WTC11 (cell line): ENCODE results near the gene GLCCI1. TPM values are rescaled to one million over a fixed set of nuclear protein-coding genes. Genes with fewer than 3 reads are reported as not detected.

Source experiments
- ATAC-seq: fragments of 200-7000 bp; cut with Tn5 transposase; 2 replicates; pipeline ENCODE4 v1.10.0; 2021; ENCODE audit warnings: mild to moderate bottlenecking, moderate library complexity
- CTCF ChIA-PET: fragments of 300-600 bp; sonication (Branson Sonifier 250); formaldehyde crosslinking; loops from one replicate; lab custom pipeline; 2021; ENCODE audit warnings: antibody characterized with exemption; lab: Charles Lee
- POLR2A ChIA-PET: fragments of 350-600 bp; sonication (Branson Sonifier 250); formaldehyde crosslinking; loops from one replicate; lab custom pipeline; 2021; ENCODE audit warnings: antibody characterized with exemption; lab: Charles Lee
- DNase-seq: peaks from one replicate; pipeline ENCODE4 v3.0.0; 2021; ENCODE audit warnings: low spot score
- H3K27ac Mint-ChIP-seq: 2 replicates; pipeline ENCODE4 v1.8.0; 2021; ENCODE audit warnings: mixed read lengths
- H3K27me3 Mint-ChIP-seq: 2 replicates; pipeline ENCODE4 v1.8.0; 2021; ENCODE audit warnings: low read depth, mild to moderate bottlenecking, moderate library complexity, mixed read lengths
- H3K36me3 Mint-ChIP-seq: 2 replicates; pipeline ENCODE4 v1.8.0; 2021; ENCODE audit warnings: mixed read lengths
- H3K4me1 Mint-ChIP-seq: 2 replicates; pipeline ENCODE4 v1.8.0; 2022; ENCODE audit warnings: mixed read lengths
- H3K4me3 Mint-ChIP-seq: 2 replicates; pipeline ENCODE4 v1.8.0; 2021; ENCODE audit warnings: mild to moderate bottlenecking, moderate library complexity, mixed read lengths
- H3K9me3 Mint-ChIP-seq: 2 replicates; pipeline ENCODE4 v1.8.0; 2021; ENCODE audit warnings: mixed read lengths
- CREB1 ChIP-seq: sonication (generic); formaldehyde crosslinking; IDR thresholded peaks from 2 replicates; pipeline ENCODE4 v1.8.0; 2023; ENCODE audit warnings: mild to moderate bottlenecking, missing genetic modification reagents
- CREM ChIP-seq: sonication (generic); formaldehyde crosslinking; IDR thresholded peaks from 2 replicates; pipeline ENCODE4 v1.8.1; 2022; ENCODE audit warnings: mild to moderate bottlenecking, missing genetic modification reagents, moderate library complexity
- ESRRA ChIP-seq: sonication (generic); formaldehyde crosslinking; IDR thresholded peaks from 2 replicates; pipeline ENCODE4 v1.8.1; 2022; ENCODE audit warnings: mild to moderate bottlenecking, missing genetic modification reagents, borderline replicate concordance
- GABPB1 ChIP-seq: sonication (generic); formaldehyde crosslinking; IDR thresholded peaks from 2 replicates; pipeline ENCODE4 v1.8.1; 2023; ENCODE audit warnings: mild to moderate bottlenecking, missing genetic modification reagents
- KAT7 ChIP-seq: sonication (generic); formaldehyde crosslinking; IDR thresholded peaks from 2 replicates; pipeline ENCODE4 v1.8.1; 2023; ENCODE audit warnings: missing genetic modification reagents, mild to moderate bottlenecking, borderline replicate concordance
- MXD4 ChIP-seq: fragments of 250-450 bp; sonication (Bioruptor Pico); IDR thresholded peaks from 2 replicates; pipeline ENCODE4 v1.8.0; 2021; ENCODE audit warnings: mild to moderate bottlenecking, moderate library complexity, borderline replicate concordance
- NR1H2 ChIP-seq: sonication (generic); formaldehyde crosslinking; IDR thresholded peaks from 2 replicates; pipeline ENCODE4 v1.9.0; 2021; ENCODE audit warnings: mild to moderate bottlenecking, moderate library complexity, missing genetic modification reagents
- PRRX2 ChIP-seq: fragments of 250-450 bp; sonication (Bioruptor Pico); IDR thresholded peaks from 2 replicates; pipeline ENCODE4 v1.8.0; 2021; ENCODE audit warnings: mild to moderate bottlenecking
- total RNA-seq: library from RNA; stranded (reverse); gene quantifications from 3 replicates; pipeline ENCODE4 v1.2.3, GENCODE V29; 2021
- TF ChIP-seq, protein P1 (sequence below): sonication (generic); formaldehyde crosslinking; IDR thresholded peaks from 2 replicates; pipeline ENCODE4 v1.8.0; 2023; ENCODE audit warnings: mild to moderate bottlenecking, missing genetic modification reagents
- TF ChIP-seq, protein P2 (sequence below): fragments of 250-450 bp; sonication (Bioruptor Pico); IDR thresholded peaks from 2 replicates; pipeline ENCODE4 v1.8.0; 2021; ENCODE audit warnings: mild to moderate bottlenecking
- TF ChIP-seq, protein P3 (sequence below): sonication (generic); formaldehyde crosslinking; IDR thresholded peaks from 2 replicates; pipeline ENCODE4 v1.8.1; 2022; ENCODE audit warnings: missing genetic modification reagents, borderline replicate concordance
- TF ChIP-seq, protein P4 (sequence below): fragments of 200-600 bp; IDR thresholded peaks from 2 replicates; pipeline ENCODE4 v1.8.0; 2022; ENCODE audit warnings: antibody characterized with exemption
- TF ChIP-seq, protein P5 (sequence below): sonication (generic); formaldehyde crosslinking; IDR thresholded peaks from 2 replicates; pipeline ENCODE4 v1.8.0; 2023; ENCODE audit warnings: missing genetic modification reagents, mild to moderate bottlenecking, borderline replicate concordance
- TF ChIP-seq, protein P6 (sequence below): sonication (generic); formaldehyde crosslinking; IDR thresholded peaks from 2 replicates; pipeline ENCODE4 v1.8.1; 2022; ENCODE audit warnings: mild to moderate bottlenecking, moderate library complexity, missing genetic modification reagents
- TF ChIP-seq, protein P7 (sequence below): sonication (generic); formaldehyde crosslinking; conservative IDR thresholded peaks from 2 replicates; pipeline ENCODE4 v1.8.1; 2022; ENCODE audit warnings: mild to moderate bottlenecking, missing genetic modification reagents
- TF ChIP-seq, protein P8 (sequence below): fragments of 250-450 bp; sonication (Bioruptor Pico); IDR thresholded peaks from 2 replicates; pipeline ENCODE4 v1.9.0; 2021; ENCODE audit warnings: mild to moderate bottlenecking

GLCCI1 gene
- total RNA-seq, 1 experiment from 2014 or later, result 23.8 TPM

DNA sequence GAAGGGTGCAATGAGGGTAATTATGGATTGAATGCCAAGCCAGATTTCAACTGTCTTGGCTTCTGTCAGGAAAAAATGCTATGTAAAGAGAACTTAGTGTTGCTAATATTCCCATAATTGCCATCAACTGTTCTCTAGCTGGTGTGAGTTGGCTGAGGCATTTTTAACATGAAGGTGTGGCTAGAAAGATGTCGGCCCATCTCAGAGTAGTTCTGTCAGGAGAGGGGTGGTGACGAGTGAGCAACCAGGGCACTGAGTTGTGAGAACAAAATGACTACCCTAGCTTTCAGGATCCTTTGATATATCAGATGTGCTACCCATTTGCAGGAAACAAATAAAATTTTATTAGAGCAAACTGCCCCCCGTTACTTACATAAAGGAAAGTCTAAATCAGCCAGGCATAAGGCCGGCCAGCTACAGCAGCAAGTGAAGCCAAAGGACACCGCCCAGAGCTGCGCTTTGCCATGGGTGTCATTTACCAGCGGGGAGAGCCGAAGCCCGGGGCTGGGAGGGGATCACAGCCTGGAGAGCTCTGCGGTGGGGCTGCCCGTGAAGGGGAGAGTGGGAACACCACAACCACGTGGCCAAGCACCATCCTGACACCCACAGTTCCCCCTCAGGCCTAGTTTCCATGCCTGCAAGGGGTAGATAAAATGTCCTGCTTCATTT lies 151.9 kb downstream of the GLCCI1 start (continued):
- TF ChIP-seq NR1H2, result no peak
- TF ChIP-seq, protein P1, sequence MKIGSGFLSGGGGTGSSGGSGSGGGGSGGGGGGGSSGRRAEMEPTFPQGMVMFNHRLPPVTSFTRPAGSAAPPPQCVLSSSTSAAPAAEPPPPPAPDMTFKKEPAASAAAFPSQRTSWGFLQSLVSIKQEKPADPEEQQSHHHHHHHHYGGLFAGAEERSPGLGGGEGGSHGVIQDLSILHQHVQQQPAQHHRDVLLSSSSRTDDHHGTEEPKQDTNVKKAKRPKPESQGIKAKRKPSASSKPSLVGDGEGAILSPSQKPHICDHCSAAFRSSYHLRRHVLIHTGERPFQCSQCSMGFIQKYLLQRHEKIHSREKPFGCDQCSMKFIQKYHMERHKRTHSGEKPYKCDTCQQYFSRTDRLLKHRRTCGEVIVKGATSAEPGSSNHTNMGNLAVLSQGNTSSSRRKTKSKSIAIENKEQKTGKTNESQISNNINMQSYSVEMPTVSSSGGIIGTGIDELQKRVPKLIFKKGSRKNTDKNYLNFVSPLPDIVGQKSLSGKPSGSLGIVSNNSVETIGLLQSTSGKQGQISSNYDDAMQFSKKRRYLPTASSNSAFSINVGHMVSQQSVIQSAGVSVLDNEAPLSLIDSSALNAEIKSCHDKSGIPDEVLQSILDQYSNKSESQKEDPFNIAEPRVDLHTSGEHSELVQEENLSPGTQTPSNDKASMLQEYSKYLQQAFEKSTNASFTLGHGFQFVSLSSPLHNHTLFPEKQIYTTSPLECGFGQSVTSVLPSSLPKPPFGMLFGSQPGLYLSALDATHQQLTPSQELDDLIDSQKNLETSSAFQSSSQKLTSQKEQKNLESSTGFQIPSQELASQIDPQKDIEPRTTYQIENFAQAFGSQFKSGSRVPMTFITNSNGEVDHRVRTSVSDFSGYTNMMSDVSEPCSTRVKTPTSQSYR (CRISPR knock-in tag), result no peak
- TF ChIP-seq PRRX2 (CRISPR knock-in tag), result no peak
- TF ChIP-seq CREB1 (CRISPR knock-in tag), result no peak
- TF ChIP-seq, protein P2, sequence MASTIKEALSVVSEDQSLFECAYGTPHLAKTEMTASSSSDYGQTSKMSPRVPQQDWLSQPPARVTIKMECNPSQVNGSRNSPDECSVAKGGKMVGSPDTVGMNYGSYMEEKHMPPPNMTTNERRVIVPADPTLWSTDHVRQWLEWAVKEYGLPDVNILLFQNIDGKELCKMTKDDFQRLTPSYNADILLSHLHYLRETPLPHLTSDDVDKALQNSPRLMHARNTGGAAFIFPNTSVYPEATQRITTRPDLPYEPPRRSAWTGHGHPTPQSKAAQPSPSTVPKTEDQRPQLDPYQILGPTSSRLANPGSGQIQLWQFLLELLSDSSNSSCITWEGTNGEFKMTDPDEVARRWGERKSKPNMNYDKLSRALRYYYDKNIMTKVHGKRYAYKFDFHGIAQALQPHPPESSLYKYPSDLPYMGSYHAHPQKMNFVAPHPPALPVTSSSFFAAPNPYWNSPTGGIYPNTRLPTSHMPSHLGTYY, result no peak
- TF ChIP-seq, protein P3, sequence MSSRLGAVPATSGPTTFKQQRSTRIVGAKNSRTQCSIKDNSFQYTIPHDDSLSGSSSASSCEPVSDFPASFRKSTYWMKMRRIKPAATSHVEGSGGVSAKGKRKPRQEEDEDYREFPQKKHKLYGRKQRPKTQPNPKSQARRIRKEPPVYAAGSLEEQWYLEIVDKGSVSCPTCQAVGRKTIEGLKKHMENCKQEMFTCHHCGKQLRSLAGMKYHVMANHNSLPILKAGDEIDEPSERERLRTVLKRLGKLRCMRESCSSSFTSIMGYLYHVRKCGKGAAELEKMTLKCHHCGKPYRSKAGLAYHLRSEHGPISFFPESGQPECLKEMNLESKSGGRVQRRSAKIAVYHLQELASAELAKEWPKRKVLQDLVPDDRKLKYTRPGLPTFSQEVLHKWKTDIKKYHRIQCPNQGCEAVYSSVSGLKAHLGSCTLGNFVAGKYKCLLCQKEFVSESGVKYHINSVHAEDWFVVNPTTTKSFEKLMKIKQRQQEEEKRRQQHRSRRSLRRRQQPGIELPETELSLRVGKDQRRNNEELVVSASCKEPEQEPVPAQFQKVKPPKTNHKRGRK (CRISPR knock-in tag), result no peak
- TF ChIP-seq GABPB1 (CRISPR knock-in tag), result no peak
- TF ChIP-seq, protein P4, sequence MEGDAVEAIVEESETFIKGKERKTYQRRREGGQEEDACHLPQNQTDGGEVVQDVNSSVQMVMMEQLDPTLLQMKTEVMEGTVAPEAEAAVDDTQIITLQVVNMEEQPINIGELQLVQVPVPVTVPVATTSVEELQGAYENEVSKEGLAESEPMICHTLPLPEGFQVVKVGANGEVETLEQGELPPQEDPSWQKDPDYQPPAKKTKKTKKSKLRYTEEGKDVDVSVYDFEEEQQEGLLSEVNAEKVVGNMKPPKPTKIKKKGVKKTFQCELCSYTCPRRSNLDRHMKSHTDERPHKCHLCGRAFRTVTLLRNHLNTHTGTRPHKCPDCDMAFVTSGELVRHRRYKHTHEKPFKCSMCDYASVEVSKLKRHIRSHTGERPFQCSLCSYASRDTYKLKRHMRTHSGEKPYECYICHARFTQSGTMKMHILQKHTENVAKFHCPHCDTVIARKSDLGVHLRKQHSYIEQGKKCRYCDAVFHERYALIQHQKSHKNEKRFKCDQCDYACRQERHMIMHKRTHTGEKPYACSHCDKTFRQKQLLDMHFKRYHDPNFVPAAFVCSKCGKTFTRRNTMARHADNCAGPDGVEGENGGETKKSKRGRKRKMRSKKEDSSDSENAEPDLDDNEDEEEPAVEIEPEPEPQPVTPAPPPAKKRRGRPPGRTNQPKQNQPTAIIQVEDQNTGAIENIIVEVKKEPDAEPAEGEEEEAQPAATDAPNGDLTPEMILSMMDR, result no peak
- no peak for TF ChIP-seq KAT7
- TF ChIP-seq, protein P5, sequence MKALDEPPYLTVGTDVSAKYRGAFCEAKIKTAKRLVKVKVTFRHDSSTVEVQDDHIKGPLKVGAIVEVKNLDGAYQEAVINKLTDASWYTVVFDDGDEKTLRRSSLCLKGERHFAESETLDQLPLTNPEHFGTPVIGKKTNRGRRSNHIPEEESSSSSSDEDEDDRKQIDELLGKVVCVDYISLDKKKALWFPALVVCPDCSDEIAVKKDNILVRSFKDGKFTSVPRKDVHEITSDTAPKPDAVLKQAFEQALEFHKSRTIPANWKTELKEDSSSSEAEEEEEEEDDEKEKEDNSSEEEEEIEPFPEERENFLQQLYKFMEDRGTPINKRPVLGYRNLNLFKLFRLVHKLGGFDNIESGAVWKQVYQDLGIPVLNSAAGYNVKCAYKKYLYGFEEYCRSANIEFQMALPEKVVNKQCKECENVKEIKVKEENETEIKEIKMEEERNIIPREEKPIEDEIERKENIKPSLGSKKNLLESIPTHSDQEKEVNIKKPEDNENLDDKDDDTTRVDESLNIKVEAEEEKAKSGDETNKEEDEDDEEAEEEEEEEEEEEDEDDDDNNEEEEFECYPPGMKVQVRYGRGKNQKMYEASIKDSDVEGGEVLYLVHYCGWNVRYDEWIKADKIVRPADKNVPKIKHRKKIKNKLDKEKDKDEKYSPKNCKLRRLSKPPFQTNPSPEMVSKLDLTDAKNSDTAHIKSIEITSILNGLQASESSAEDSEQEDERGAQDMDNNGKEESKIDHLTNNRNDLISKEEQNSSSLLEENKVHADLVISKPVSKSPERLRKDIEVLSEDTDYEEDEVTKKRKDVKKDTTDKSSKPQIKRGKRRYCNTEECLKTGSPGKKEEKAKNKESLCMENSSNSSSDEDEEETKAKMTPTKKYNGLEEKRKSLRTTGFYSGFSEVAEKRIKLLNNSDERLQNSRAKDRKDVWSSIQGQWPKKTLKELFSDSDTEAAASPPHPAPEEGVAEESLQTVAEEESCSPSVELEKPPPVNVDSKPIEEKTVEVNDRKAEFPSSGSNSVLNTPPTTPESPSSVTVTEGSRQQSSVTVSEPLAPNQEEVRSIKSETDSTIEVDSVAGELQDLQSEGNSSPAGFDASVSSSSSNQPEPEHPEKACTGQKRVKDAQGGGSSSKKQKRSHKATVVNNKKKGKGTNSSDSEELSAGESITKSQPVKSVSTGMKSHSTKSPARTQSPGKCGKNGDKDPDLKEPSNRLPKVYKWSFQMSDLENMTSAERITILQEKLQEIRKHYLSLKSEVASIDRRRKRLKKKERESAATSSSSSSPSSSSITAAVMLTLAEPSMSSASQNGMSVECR, result no peak

DNA sequence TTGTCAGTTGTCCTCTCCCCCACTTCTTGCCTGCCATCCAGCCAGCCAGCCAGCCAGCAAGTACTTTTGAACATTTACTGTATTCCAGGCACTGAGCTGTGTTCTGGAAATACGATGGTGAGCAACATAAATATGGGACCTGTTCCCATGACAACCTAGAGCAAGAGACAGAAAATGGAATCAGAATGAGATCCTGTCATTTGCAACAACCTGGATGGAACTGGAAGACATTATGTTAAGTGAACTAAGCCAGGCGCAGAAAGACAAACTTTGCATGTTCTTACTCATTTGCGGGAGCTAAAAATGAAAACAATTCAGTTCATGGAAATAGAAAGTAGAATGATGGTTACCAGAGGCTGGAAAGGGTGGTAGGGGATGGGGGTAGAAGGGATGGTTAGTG lies 152.6 kb downstream of the GLCCI1 start:
- ChIA-PET POLR2A (no interaction called here), CTCF (no interaction called here)
- Mint-ChIP-seq H3K27ac (no peak overlapping the region), H3K9me3 (no peaks in the 10 kb centered on the region), H3K4me3 (no peak overlapping the region), H3K36me3 (peaks cover 5% of the 10 kb centered on the region), H3K4me1 (peaks cover 29% of the 10 kb centered on the region), H3K27me3 (no peaks in the 10 kb centered on the region)
- no peak for ATAC-seq
- DNase-seq, result no peak
- TF ChIP-seq CREM (CRISPR knock-in tag) (no peak), MXD4 (CRISPR knock-in tag) (no peak), ESRRA (CRISPR knock-in tag) (no peak)
- TF ChIP-seq, protein P5, result no peak
- TF ChIP-seq, protein P6, sequence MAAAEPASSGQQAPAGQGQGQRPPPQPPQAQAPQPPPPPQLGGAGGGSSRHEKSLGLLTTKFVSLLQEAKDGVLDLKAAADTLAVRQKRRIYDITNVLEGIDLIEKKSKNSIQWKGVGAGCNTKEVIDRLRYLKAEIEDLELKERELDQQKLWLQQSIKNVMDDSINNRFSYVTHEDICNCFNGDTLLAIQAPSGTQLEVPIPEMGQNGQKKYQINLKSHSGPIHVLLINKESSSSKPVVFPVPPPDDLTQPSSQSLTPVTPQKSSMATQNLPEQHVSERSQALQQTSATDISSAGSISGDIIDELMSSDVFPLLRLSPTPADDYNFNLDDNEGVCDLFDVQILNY (CRISPR knock-in tag), result no peak
- TF ChIP-seq, protein P7, sequence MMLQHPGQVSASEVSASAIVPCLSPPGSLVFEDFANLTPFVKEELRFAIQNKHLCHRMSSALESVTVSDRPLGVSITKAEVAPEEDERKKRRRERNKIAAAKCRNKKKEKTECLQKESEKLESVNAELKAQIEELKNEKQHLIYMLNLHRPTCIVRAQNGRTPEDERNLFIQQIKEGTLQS (CRISPR knock-in tag), result no peak
- TF ChIP-seq, protein P8, sequence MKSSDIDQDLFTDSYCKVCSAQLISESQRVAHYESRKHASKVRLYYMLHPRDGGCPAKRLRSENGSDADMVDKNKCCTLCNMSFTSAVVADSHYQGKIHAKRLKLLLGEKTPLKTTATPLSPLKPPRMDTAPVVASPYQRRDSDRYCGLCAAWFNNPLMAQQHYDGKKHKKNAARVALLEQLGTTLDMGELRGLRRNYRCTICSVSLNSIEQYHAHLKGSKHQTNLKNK (CRISPR knock-in tag), result no peak
